Choroid plexus epithelial cell (primary cell): ENCODE results near the gene PIGQ.

Experiments used
- DNase-seq: peaks from one replicate; pipeline ENCODE4 v3.0.0-alpha.2; 2010; ENCODE audit warnings: low read depth
- H3K4me3 ChIP-seq: 2 replicates; pipeline ENCODE4 v1.5.1; 2011; ENCODE audit warnings: low read depth, mild to moderate bottlenecking, control low read depth, low read length, moderate library complexity
- CTCF ChIP-seq: conservative IDR thresholded peaks from 2 replicates; pipeline ENCODE4 v1.5.1; 2011; ENCODE audit warnings: low read depth, mild to moderate bottlenecking, control low read depth, inconsistent platforms, low read length, moderate library complexity

PIGQ gene

GRCh38 chr16:577796-578195 is 8.0 kb downstream of the PIGQ start:
- TF ChIP-seq CTCF = no peak
- no peak overlapping the region for H3K4me3 ChIP-seq
- DNase-seq = no peak

GRCh38 chr16:578232-578869 is 8.6 kb downstream of the PIGQ start:
- no peak for TF ChIP-seq CTCF
- H3K4me3 ChIP-seq = no peak overlapping the region
- DNase-seq = no peak

DNA sequence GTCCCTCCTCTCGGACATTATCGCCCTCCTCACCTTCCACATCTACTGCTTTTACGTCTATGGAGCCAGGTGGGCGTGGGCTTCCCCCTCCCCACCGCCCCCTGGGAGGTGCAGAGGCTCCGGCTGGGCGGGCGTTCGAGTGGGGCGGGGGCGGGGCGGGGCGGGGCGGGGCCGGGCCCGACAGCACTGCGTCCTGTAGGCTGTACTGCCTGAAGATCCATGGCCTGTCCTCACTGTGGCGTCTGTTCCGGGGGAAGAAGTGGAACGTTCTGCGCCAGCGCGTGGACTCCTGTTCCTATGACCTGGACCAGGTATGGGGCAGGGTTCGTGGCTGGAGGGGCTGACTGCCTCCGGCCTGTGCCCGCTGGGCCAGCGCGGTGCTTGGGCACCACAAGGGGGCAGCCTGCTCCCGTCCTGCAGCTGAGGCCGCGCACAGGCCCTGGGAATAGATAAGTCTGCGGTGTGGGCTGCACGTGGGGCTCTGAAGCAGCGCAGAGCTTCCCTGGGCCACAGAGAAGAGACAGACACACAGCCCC is 9.2 kb downstream of the PIGQ start:
- TF ChIP-seq CTCF = peak; percentile 85
- H3K4me3 ChIP-seq = peak overlapping the region; percentile 25
- peak; percentile 85 for DNase-seq

DNA sequence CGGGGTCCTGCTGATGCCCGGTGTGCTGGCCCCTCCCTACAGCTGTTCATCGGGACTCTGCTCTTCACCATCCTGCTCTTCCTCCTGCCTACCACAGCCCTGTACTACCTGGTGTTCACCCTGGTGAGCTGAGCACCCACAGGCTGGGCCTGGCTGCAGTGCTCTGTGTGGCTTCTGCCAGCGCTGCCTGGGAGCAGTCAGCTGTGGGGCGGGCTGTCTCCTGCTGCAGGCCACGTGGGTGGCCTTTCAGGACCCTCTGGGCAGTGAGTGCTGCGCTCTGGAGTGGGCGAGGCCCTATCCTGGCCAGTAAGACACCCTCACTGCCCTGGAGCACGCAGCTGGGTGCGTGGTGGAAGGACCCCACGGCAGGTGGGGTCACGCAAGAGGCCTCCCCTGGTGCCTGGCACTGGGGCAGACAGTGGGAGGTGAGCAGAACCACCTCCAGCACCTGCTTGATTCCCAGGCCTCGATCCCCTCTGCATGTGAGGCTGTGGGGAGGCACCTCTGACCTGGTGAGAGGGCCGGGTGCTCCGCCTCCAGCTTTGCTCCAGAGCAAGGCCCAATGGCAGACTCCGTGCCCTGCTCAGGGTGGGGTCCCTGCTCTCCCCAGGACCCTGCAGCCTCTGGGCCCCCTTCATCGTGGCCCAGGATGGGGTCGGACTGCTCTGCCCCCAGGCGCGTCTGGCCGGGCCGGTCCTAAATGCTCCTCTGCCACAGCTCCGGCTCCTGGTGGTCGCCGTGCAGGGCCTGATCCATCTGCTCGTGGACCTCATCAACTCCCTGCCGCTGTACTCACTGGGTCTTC is 10.6 kb downstream of the PIGQ start:
- TF ChIP-seq CTCF = no peak
- no peak overlapping the region for H3K4me3 ChIP-seq
- no peak for DNase-seq

DNA sequence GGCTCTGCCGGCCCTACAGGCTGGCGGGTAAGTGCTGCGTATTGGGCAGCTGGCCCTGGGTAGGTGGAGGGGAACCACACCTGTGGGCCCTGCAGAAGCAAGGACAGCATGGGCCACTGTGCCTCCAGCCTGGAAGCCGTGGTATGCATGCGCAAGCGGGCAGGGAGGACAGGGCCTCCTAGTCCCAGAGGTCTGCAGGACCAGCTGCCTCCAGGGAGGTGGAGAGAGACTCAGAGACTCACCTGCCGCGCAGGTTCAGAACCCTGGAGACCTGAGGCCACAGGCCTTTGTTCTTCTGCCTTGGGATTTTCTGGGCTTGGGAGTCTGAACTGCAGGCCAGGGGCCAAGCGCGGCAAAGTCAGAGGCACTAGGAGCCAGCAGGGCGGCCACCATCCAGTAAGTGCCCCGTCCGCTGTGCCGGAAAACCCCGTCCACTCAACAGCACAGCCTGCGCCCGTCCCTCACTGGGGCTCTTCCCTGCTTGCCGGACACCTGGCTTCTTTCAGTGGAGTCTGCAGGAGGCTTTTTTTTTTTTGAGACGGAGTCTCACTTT is 11.3 kb downstream of the PIGQ start:
- no peak overlapping the region for H3K4me3 ChIP-seq
- no peak for DNase-seq
- TF ChIP-seq CTCF = no peak

GRCh38 chr16:582218-582613 is 12.4 kb downstream of the PIGQ start:
- H3K4me3 ChIP-seq = no peak overlapping the region
- DNase-seq = no peak
- TF ChIP-seq CTCF = no peak
